ENCODE measurements around the gene HSBP1L1. TPM values are rescaled to one million over a fixed set of nuclear protein-coding genes. Genes with fewer than 3 reads are reported as not detected.

Gene HSBP1L1
- total RNA-seq, 4 donors from 2014 or later, result 6.6 to 21.3 (median 15.0) TPM

- Histone ChIP-seq H3K4me3 (peak overlapping the region; percentile 70 to 99), H3K36me3 (no peaks in the 10 kb centered on the region), H3K27me3 (no peaks in the 10 kb centered on the region), H3K27ac (no peak overlapping the region), H3K4me1 (peaks cover 0 to 10% of the 10 kb centered on the region in 2 donors), H3K9me3 (no peaks in the 10 kb centered on the region)
- intact Hi-C loops (cut with DNase I; ENCODE audit: low total_unique reads), result no loop called here
- DNase-seq, result no peak
- TF ChIP-seq POLR2A (IDR thresholded peaks at IDR 0.05), result no peak
- TF ChIP-seq CTCF (IDR thresholded peaks at IDR 0.05), result no peak
These were observed 11.9 kb upstream of the HSBP1L1 start for GRCh38 chr18:79952456-79952995.

- intact Hi-C loops (cut with DNase I; ENCODE audit: low total_unique reads), result no loop called here
- Histone ChIP-seq H3K27ac (no peak overlapping the region), H3K9me3 (no peaks in the 10 kb centered on the region), H3K36me3 (no peaks in the 10 kb centered on the region), H3K4me1 (peaks cover 0 to 10% of the 10 kb centered on the region in 2 donors), H3K4me3 (no peak overlapping the region), H3K27me3 (no peaks in the 10 kb centered on the region)
- TF ChIP-seq CTCF (IDR thresholded peaks at IDR 0.05), result no peak
- TF ChIP-seq POLR2A (IDR thresholded peaks at IDR 0.05), result no peak
- no peak for DNase-seq
These were observed 11.4 kb upstream of the HSBP1L1 start for GRCh38 chr18:79952996-79953559.

- no peak for DNase-seq
These were observed 10.3 kb upstream of the HSBP1L1 start for GRCh38 chr18:79953971-79954651.

GRCh38 chr18:79954791-79955190 lies 9.7 kb upstream of the HSBP1L1 start:
- Histone ChIP-seq H3K9me3 (no peaks in the 10 kb centered on the region), H3K27ac (no peak overlapping the region), H3K36me3 (no peaks in the 10 kb centered on the region), H3K4me3 (no peak overlapping the region), H3K27me3 (no peaks in the 10 kb centered on the region), H3K4me1 (peaks cover 0 to 5% of the 10 kb centered on the region in 2 donors)
- intact Hi-C loops (cut with DNase I; ENCODE audit: low total_unique reads), result no loop called here
- no peak for DNase-seq
- TF ChIP-seq CTCF (IDR thresholded peaks at IDR 0.05) (no peak), POLR2A (IDR thresholded peaks at IDR 0.05) (no peak)

More at GRCh38 chr18:79953971-79954651, 10.3 kb upstream of the HSBP1L1 start:
- no peak for TF ChIP-seq POLR2A (IDR thresholded peaks at IDR 0.05)
- no peaks in the 10 kb centered on the region for H3K27me3 ChIP-seq
- H3K36me3 ChIP-seq, result no peaks in the 10 kb centered on the region
- peaks cover 0 to 10% of the 10 kb centered on the region in 2 donors for H3K4me1 ChIP-seq
- H3K4me3 ChIP-seq, result no peak overlapping the region
- H3K27ac ChIP-seq, result no peak overlapping the region
- intact Hi-C loops (cut with DNase I; ENCODE audit: low total_unique reads), result no loop called here
- H3K9me3 ChIP-seq, result no peaks in the 10 kb centered on the region

- no peak for DNase-seq
- H3K27me3 ChIP-seq, result no peaks in the 10 kb centered on the region
- H3K9me3 ChIP-seq, result no peaks in the 10 kb centered on the region
- no peak overlapping the region for H3K4me3 ChIP-seq
- intact Hi-C loops (cut with DNase I; ENCODE audit: low total_unique reads), result no loop called here
- H3K36me3 ChIP-seq, result no peaks in the 10 kb centered on the region
- peaks cover 0 to under 1% of the 10 kb centered on the region in 2 donors for H3K4me1 ChIP-seq
- H3K27ac ChIP-seq, result no peak overlapping the region
- TF ChIP-seq CTCF (IDR thresholded peaks at IDR 0.05) (no peak), POLR2A (IDR thresholded peaks at IDR 0.05) (no peak)
These were observed 9.0 kb upstream of the HSBP1L1 start for GRCh38 chr18:79955302-79956075.
